Right atrium auricular region (tissue), 2 donors: ENCODE data around the gene GNG7. TPM values are rescaled to one million over a fixed set of nuclear protein-coding genes. Genes with fewer than 3 reads are reported as not detected.
A peak's percentile ranks its signal among the peaks of the same experiment; 100 is the strongest.
"Not testable (repeated sequence)": the region's sequence is repeated elsewhere in the genome, so short reads cannot be mapped to it uniquely, and the experiment has no call there.

Experiments used
- DNase-seq: peaks from one replicate; pipeline ENCODE4 v3.0.0-alpha.2; 2019; ENCODE audit warnings: low spot score
- H3K27ac ChIP-seq, 2 donors: fragments of 200-600 bp; sonication (generic); 1 replicate in 1 of 2; 2 replicates in 1 of 2; pipeline ENCODE4 v1.5.1; 2016 to 2019
- H3K27me3 ChIP-seq, 2 donors: fragments of 200-600 bp; sonication (generic); one replicate each; pipeline versions ENCODE4 v1.5.1 to v1.6.0; 2017 to 2019
- H3K36me3 ChIP-seq: fragments of 200-600 bp; sonication (generic); one replicate; pipeline ENCODE4 v1.5.1; 2016
- H3K4me1 ChIP-seq, 2 donors: fragments of 200-600 bp; sonication (generic); one replicate each; pipeline versions ENCODE4 v1.5.1 to v1.6.0; 2017 to 2019
- H3K4me3 ChIP-seq, 2 donors: fragments of 200-600 bp; sonication (generic); 1 replicate in 1 of 2; 2 replicates in 1 of 2; pipeline ENCODE4 v1.5.1; 2017 to 2019; ENCODE audit warnings: mild to moderate bottlenecking in 1 of 2, moderate library complexity in 1 of 2
- H3K9me3 ChIP-seq, 2 donors: fragments of 200-600 bp; sonication (generic); one replicate each; pipeline ENCODE4 v1.5.1; 2019
- CTCF ChIP-seq, 2 donors: fragments of 200-600 bp; sonication (generic); IDR thresholded peaks; one replicate each; pipeline ENCODE4 v1.5.1; 2019; ENCODE audit warnings: antibody characterized with exemption in 2 of 2
- total RNA-seq, 2 donors: library from RNA; depleted of rRNA; stranded (reverse); fragments of >200 nt; gene quantifications; one replicate each; pipeline ENCODE4 v1.1.0, GENCODE V29; 2016

Gene GNG7
- total RNA-seq, 2 donors from 2014 or later = 18.0 to 22.8 TPM

GRCh38 chr19:2477141-2477710 lies 225.3 kb downstream of the GNG7 start:
- Histone ChIP-seq H3K4me1 (peaks cover 0 to 39% of the 10 kb centered on the region in 2 donors), H3K27me3 (no peaks in the 10 kb centered on the region), H3K9me3 (no peaks in the 10 kb centered on the region), H3K36me3 (peaks cover 19% of the 10 kb centered on the region), H3K4me3 (peak overlapping the region; percentile 89 to 96), H3K27ac (peak overlapping the region; percentile 95 to 98)
- no peak for DNase-seq
- no peak for TF ChIP-seq CTCF (IDR thresholded peaks at IDR 0.05)

- no peak for DNase-seq
- peak overlapping the region; percentile 95 to 98 for H3K27ac ChIP-seq
- peaks cover 0 to 39% of the 10 kb centered on the region in 2 donors for H3K4me1 ChIP-seq
- TF ChIP-seq CTCF (IDR thresholded peaks at IDR 0.05) = no peak
- peaks cover 19% of the 10 kb centered on the region for H3K36me3 ChIP-seq
- H3K4me3 ChIP-seq = peak overlapping the region; percentile 89 to 96
- no peaks in the 10 kb centered on the region for H3K9me3 ChIP-seq
- H3K27me3 ChIP-seq = no peaks in the 10 kb centered on the region
Measured at GRCh38 chr19:2476451-2477140, 225.9 kb downstream of the GNG7 start.

GRCh38 chr19:2475702-2476450 lies 226.6 kb downstream of the GNG7 start, which contains the start of gene GADD45B:
Gene GADD45B (plus strand): TSS chr19:2476127. CDS start chr19:2476359, 232 bp downstream.
- no peaks in the 10 kb centered on the region for H3K27me3 ChIP-seq
- H3K4me3 ChIP-seq = peak within 1 kb of the TSS; percentile 89 to 96
- TF ChIP-seq CTCF (IDR thresholded peaks at IDR 0.05) = no peak
- H3K36me3 ChIP-seq = peaks cover 19% of the 10 kb centered on the region
- no peaks in the 10 kb centered on the region for H3K9me3 ChIP-seq
- peak within 1 kb of the TSS; percentile 95 to 98 for H3K27ac ChIP-seq
- peaks cover 0 to 39% of the 10 kb centered on the region in 2 donors for H3K4me1 ChIP-seq
- peak; percentile 99 for DNase-seq

- Histone ChIP-seq H3K9me3 (no peaks in the 10 kb centered on the region), H3K4me1 (peaks cover 0 to 39% of the 10 kb centered on the region in 2 donors), H3K4me3 (peak overlapping the region; percentile 89 to 96), H3K27me3 (no peaks in the 10 kb centered on the region), H3K27ac (peak overlapping the region; percentile 95 to 98), H3K36me3 (peaks cover 19% of the 10 kb centered on the region)
- DNase-seq = no peak
- no peak for TF ChIP-seq CTCF (IDR thresholded peaks at IDR 0.05)
Measured at GRCh38 chr19:2475018-2475701, 227.3 kb downstream of the GNG7 start.

- Histone ChIP-seq H3K27ac (peak overlapping the region; percentile 95 to 98), H3K9me3 (no peaks in the 10 kb centered on the region), H3K4me3 (peak overlapping the region; percentile 89 to 96), H3K27me3 (no peaks in the 10 kb centered on the region), H3K36me3 (peaks cover 19% of the 10 kb centered on the region), H3K4me1 (peaks cover 0 to 38% of the 10 kb centered on the region in 2 donors)
- peak; percentile 94 to 99 for TF ChIP-seq CTCF (IDR thresholded peaks at IDR 0.05)
- DNase-seq = peak; percentile 92
Measured at GRCh38 chr19:2474232-2475017, 228.1 kb downstream of the GNG7 start.

- not testable (repeated sequence) for H3K27ac ChIP-seq, H3K27me3 ChIP-seq, H3K4me3 ChIP-seq, H3K36me3 ChIP-seq, DNase-seq, H3K9me3 ChIP-seq, H3K4me1 ChIP-seq
Measured at GRCh38 chr19:2469915-2470200, 232.6 kb downstream of the GNG7 start.
